Right hindlimb (tissue), 1 donor: ENCODE measurements around the gene SLC22A16.

Source experiments
- DNase-seq: peaks from one replicate; pipeline ENCODE4 v3.0.0-alpha.2; 2018

Gene SLC22A16

GRCh38 chr6:110399219-110400071, 77.0 kb downstream of the SLC22A16 start:
- peak; percentile 37 for DNase-seq

- DNase-seq = no peak
These were observed 77.6 kb downstream of the SLC22A16 start for GRCh38 chr6:110398778-110399177.

DNA sequence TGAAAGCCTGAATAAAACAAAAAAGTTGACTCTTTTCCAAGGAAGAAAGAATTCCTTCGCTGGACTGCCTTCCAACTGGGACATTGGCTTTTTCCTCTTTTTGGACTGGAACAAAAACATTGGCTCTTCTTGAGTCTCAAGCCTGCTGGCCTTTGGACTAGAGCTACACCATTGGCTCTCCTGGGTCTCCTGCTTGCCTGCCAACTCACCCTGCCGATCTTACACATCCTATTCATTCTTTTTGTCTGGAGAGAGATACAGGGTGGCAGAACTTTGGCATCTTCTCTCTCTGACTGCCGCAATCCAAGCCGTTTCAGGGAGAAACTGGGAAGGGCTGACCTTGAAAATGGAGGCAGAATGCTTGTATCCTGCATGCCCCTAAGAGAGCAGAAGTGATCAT, 81.2 kb downstream of the SLC22A16 start:
- DNase-seq = no peak

- no peak for DNase-seq
These were observed 82.0 kb downstream of the SLC22A16 start for GRCh38 chr6:110394409-110394808.

DNA sequence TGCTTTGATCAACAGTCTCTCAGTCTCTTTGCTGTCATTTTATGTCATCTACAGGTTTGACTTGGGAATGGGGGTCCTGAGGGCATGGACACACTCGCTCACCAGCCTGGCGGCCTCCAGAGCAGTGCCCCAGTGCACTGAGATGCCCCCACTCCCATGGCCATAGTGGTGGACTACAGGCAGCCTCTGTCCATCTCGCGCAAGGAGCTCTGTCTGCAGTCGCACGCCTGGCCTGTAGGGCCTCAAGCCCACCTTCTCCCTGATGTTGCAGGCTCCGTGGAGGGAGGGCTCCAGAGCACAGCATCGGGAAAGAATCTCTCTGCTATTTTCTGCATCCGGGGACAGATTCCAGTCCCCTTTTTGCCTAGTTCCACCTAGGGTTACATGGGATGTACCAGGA, 83.7 kb downstream of the SLC22A16 start:
- no peak for DNase-seq

- no peak for DNase-seq
These were observed 86.0 kb downstream of the SLC22A16 start for GRCh38 chr6:110390404-110390803.

DNA sequence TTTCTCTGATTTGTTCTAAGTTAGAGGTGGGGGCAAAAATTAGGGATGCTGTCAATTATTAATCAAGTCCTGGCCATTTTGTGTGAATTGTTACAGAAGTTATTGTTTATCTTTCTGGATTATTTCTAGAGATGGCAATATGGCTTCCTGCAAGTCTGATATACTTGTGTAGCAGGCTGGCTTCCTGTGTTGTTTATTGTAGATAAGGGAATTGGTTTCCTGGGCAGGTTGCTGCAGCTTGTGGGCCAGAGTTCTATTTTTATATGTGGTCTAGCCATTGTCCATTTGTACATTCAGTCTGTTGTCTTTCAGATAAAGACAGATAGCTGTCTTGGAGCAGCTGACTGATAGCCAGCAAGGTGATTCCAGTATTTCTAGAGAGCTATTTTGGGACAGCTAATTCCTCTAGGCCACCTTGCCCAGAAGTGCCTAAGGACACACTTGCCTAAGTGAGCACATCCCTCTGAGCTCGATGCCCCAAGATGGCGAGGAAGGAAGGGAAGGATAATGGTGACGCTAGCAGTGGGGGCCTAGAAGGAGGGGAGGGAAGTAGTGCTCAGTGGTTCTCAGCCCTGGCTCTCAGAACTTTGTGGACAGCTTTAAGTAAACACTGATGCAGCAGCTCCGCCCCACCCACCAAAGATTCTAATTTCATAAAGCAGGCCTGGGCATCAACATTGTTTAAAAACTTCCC, 86.6 kb downstream of the SLC22A16 start:
- DNase-seq = no peak

- DNase-seq = no peak
These were observed 88.4 kb downstream of the SLC22A16 start for GRCh38 chr6:110387986-110388385.

DNA sequence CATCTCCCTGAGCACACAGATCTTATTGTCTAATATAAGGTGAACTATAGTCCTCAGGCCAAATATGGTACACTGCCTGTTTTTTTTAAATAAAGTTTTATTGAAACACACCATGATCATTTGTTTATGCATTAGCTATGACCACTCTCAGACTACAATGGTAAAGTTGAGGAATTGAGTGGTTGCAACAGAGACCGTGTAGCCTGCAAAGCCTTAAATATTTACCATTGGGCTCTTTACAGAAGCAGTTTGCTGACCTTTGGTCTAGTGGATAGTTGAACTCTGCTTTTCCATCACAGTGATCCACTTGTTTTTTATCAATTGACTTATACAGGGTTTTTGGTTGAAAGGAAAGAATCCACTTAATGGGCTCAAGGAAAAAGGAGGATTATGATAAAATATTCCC, 91.0 kb downstream of the SLC22A16 start:
- no peak for DNase-seq

GRCh38 chr6:110378552-110378951, 97.9 kb downstream of the SLC22A16 start:
- no peak for DNase-seq
